HG03439 (cell line): Measurements from ENCODE around the gene SLIT3.
"Not testable (repeated sequence)": the region's sequence is repeated elsewhere in the genome, so short reads cannot be mapped to it uniquely, and the experiment has no call there.

Source experiments
- ATAC-seq: cut with Tn5 transposase; IDR thresholded peaks from one replicate; pipeline ENCODE4 v1.9.1; 2021; ENCODE audit warnings: mild to moderate bottlenecking, moderate library complexity; ENCODE audit not compliant: unreplicated experiment

Gene SLIT3

DNA sequence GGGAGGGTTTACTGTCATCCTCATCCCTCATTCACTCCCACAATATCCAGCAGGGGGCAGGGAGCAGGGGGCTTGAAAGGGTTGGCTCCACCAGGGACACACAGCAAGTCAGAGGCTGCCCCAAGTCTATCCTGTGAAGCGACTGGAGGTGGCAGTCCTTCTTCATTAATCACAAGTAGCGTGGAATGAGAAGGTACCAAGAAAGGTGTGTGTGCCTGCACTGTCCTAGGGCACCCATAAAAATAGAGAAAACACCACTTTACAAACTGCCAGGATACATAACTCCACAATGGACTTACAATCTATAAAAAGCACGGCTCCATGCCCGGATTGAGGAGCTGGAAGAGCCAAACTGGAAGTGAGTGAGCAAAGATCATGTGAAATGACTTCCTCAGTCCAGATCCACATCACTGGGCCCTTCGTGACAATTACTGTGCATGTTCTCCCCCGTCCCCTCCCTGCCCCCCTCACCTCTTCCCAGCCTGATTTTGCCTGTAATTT, 183.9 kb downstream of the SLIT3 start:
- ATAC-seq: no peak

DNA sequence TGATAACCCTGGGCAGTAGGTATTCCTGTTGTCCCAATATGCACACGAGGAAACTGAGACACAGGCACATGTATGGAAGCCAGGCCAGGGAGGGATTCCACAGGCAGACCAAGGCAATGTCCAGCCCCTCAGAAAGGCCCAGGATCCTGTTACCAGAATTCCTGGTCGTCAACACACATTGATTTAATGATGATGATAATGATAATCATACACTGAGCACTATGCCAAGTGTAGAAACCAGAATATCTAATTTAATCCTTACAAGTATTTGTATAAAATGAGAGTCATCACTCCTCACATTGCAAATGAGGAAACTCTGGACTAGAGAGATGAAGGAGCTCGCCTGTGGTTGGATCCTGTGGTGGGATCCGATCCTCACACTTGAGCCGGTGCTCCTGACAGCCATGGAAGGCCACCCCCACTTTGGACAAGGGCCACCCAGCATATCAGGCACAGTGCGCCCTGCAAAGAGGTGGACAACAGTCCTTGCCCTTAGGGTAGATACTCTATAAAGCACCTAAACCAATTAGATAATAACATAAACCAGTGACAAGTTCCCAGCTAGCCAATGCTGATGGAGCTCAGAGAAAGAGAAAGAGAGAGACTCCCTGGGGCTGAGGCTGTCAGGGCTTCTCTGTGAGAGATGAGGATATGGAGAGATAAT, 185.3 kb downstream of the SLIT3 start:
- ATAC-seq: no peak

DNA sequence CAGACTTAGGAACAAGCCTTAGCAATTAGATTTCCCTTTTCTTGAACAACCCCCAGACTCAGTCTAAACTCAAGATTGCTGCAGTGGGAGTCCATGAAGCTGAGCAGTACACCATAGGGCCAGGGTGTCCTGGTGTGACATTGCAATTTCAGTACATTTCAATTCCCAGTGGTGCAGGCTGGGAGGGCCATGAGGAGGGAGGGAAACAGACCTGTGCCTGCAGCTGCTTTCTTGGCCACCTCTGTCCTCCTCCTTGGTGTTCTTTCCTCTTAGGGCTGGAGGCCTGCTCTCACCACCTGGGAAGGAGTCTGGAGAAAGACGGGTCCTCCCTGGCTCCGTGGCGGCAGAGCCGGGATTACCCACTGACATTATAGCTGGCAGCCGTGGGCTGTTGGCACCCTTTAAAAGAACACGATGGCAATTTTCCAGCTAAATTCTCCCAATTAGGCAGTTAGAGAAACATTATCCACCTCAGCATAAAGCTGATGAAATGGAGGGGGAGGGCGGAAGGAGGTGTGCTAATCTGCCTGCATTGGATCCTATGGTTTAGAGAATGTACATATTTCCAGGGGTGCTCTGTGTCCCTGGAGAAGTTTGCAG, 186.4 kb downstream of the SLIT3 start:
- no peak for ATAC-seq

DNA sequence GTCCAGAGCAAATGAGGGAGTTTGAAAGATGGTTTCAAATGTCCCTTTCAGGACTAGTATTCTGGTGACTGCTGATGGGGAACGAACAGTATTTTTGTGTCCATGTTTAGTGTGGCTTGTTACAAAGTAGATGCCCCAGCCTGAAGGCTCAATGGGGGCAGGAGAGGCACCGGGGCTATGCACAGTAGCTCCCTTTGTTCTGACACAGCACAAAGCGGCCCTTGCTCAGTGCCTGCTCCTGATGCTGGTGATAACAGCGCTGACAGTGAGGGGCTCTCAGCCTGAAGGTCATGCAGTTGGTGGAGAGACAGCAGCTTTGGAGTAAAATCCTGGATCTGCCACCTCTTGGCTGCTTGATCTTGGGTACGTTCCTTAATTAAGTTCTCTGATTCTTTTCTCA, 188.9 kb downstream of the SLIT3 start:
- no peak for ATAC-seq

DNA sequence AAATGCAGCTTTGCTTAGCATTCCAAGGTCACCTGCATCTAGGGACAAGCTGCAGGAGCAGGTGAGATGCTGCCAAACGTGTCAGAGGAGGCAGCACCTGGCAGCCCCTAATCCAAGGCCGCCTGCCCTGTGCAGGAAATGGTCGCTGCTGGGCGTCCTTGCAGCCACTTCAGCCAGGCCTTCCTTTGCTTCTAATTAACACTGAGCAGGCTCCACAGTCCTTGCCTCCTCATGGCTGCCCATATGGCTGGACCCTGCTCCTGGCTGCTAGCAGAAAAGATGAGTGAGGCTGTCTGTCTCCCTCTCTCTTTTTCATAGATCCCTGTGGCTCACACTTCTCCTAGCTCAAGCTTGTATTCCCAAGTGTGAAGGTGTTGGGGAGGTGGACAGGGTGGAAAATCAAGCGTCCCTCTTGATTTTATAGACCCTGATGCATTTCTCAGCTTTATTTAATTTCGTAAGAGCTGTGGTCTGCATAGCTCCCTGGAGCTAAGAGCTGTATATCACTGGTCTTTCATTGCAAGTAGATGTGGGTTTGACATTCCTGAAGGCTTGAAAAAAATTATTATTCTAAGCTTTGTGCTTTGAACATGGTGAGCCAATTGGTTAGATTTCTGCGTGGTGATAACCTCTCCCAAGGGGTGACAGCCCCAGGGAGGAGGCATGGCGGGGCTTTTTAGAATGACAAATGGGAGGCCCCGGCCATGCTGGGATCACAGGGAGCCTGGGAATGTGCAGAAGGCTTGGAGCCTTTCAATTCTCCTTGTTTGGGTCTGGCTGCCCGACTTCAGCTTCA, 193.8 kb downstream of the SLIT3 start:
- ATAC-seq: no peak

DNA sequence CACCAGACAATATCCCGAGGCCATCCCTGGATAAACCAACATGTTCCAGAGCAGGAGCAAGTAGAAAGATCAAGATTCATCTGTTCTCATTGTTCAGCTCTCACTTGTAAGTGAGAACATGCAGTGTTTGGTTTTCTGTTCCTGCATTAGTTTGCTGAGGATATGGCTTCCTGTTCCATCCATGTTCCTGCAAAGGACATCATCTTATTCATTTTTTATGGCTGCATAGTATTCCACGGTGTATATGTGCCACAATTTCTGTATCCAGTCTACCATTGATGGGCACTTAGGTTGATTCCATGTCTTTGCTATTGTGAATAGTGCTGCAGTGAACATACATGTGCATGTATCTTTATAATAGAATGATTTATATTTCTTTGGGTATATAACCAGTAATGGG, 195.4 kb downstream of the SLIT3 start:
- not testable (repeated sequence) for ATAC-seq

DNA sequence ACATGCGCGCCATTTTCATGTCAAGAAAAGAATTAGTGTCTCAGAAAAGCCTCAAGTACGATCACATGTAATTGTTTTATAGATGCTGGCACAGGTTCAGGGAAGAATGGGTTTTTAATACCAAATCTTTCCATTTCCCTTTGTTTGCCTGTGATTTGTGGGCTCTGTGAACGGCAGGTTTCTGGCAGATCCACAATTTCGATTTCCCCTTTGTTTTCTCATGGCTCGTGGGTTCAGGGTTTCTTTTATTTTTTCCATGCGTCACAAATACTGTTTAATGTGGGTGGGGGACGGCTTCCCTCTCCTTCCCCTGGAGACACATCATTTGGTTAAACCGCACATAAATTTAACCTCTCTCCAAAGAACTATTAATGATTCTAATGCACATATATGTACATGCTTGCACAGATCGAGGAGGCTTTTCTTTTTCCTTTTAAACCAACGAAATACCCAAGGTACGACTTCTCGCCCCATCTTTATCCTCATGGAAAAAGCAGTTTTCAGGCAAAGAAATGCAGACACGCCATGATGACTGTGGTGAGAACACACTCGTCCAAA, 195.9 kb downstream of the SLIT3 start:
- no peak for ATAC-seq

DNA sequence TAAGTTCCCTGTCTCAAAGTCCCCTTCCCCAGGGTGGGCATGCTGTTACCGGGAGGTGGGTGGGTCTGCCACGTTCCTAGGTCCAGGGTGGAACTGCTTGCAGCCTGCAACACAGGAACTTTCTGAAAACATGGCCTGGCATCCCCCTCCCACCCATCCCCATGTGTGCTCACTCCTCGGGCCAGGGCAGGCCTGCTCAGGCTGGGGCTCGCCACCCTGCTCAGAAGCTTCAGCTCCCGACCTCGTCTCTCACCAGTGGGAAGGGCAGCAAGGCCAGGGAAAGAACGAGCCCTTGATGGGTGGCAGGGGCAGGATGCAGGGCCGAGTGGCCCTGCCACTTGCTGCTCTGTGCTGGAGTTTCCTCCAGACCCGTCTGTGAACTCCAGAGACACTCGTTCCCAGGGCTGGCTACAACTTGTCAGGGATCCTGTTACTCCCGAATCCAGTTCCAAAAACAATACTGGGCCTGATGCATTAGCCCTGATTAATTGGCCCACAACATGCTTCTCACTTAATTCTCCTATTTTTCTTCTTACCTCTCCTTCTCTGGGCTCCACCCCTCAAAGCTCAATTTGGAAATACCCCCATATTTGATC, 197.3 kb downstream of the SLIT3 start:
- no peak for ATAC-seq

DNA sequence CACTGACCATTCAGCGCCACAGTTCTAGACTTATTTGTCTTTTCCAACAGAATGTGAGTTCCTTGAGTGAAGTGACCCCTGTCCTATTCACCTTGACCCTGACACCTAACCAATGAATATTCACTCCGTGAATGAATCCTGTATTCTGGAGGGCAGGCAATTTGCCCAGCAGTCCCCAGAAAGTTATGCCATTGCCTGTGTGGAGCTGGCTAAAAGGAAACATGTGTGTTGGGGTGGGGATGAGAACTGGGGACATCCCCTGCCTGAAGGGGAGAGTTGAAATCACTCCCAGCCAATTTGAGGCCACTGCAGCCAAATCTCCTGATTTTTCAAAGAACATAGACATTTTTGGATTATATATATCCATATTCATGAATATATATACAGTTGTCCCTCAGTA, 199.0 kb downstream of the SLIT3 start:
- ATAC-seq: no peak

DNA sequence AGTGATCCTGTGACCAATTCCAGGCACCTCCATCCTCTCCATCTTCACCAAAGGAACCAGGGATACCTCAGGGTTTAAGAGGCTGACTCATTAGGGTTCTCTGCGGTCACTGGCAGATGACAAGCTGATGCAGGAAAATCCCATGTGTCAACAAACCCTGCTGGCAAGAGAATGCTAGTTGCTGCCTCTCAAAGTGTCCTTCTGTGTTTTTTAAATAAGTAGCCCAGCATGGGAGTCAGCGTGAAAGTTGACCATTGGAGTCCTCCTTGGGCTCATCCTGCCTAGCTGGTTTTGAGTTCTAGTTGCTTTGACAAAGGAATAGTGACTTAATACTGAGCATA, 200.2 kb downstream of the SLIT3 start:
- ATAC-seq: no peak

DNA sequence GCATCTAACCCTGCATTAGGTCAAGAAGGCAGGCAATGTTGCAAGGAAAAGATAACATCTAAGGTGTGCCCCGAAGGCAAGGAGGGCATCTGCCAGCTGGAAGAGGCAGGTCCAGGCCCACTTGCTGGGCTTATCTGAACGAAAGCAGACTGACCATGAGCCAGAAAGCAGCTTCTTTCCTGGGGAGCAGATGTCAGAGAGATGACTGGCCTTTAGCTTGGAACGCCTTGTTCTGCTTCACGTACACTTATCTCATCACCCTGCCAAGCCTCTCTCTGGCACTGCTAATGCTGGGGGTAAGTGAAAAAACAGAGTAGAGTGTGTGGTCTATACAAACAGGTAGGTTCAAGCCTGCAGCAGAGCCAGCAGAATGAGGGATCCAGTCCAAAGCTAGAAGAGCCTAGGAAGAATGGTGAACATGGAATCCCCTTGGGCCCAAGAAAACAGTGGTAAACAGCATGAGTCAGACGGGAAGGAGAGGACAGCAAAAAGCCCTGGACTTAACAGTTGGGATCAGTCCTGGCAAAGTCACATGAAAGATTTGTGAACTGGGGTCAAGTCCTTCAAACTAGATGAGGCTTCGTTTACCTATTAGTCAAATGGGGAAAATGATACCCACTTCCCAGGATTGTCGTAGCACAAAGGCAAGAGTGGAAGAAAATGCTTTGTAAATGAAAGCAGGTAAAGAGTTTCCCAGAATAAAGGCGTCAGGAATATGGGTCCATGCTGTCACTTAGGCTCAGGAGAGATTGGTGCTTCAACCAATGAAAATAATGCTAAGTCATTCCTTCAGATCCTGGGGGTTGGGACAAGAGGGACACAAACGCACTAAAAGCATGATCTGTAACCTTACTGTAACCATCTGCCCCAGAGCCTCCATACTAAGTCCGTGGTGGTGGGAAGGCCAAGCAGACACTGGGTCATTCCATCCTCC, 200.9 kb downstream of the SLIT3 start:
- ATAC-seq: no peak

DNA sequence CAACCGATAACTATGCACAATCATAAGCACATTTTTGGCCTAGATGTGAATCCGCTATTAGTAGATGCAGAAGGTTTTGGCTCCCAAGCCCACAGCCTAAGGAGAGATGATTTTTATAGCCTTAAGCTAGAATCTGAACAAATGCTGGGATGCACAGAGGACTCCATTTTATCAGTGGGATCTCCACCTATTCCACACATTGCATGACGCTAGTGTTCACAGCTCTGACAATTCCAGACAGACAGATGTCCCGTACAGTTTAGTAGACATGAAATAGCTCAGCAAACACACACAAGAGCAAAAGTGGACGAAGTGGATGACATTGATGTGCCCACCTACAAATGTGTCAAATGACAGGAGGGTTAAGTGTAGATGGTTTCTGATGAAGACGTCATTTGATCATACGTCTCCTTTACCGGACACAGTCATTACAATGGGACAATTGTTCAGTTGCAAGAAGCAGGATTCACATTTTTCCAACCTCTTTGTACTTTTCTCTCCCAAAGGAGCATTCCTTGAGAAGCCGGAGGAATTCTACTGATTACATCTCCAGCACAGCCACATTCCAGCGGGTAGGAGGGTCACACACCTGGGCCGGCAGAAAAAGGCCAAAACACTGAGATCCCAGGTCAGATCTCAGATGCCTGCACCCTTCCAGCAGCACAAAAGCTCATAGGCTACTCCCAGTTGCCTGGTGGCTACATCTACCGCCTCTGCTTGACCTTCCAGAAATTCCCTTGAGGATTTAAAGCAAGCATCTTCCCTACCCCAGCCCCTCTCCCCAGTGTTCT, 202.4 kb downstream of the SLIT3 start:
- ATAC-seq: no peak

DNA sequence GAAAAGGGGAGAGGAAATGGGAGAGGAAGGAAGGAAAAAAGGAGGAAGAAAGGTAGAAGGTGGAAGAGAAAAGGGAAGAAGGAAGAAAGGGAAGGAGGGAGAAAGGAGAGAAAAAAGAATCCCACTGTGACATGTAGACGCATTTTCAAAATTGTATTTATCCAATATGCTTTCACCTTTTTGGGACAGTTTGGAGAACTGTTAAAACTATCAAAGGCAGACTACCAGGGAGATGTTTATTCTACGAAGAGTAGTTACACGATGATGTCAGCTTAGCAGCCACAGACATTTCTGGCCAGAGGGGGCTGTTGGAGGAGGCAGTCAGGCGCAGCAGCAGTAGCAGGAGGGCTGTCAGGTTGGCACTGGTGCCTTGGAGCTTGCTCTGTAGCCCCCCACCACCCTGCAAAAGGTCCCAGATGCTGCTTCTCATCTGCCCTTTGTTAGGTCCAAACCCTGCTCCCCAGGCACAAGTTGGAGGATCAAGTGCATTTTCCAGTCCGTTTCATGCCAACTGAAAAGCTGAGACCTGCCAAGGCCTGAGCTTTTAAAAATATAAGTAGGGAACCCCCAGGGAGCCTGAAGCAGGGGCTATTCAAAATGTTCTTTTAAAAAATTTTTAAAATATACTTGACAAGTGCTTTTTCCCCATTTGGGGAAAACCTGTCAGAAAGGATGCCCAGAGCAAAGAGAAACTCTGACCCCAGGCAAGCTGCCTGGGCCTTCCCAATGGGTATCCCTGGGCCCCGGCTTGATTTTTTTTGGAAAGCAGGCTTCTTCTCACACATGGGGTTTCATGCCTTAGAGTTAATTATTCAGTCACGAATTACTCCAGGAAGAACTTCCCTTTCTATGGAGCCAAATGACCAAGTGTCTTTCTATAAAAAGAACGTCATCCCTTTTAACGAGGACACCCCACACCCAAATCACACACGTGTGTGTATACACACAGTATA, 203.3 kb downstream of the SLIT3 start:
- no peak for ATAC-seq

DNA sequence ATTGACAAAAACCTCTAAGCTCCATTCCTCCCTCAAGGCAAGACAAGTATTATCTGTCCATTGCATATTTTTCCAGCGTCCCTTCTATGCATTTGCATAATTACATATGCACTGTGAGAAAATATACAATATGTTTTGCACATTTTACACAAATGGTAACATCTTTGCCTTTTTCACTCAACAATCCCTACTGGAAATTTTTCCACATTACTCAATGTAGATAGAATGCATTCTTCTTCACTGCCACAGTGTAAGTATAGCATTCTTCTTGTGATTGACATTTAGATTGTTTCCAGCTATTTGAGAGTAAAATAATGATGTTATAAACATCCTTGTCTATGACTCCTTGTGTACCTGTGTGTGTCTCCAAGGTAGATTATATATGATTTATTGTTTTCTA, 205.0 kb downstream of the SLIT3 start:
- ATAC-seq: no peak

DNA sequence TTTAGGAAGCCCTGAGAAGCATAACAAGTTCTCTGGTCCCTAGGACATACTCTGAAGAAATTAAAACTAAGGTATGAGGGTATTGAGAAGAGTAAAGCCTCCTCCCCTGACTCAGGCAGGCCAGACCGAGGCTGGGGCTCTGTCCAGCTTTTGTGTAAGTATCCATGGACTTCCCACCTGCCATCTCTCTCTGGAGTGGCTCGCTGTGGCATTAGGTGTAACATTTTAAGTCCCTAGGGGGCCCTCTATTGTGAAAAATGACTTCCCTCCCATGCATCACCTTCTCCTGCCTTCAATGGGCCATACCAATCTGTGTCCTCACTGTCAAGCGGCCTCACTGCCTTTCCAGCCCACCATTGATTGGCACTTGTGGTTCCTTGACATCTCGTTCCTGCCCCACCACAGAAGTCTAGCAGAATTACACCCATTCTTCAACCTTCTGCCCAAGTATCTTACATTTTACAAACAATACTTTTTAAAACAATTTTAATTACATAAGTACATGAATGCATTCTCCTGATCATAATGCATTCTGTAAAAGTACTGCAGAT, 205.5 kb downstream of the SLIT3 start:
- ATAC-seq: no peak

DNA sequence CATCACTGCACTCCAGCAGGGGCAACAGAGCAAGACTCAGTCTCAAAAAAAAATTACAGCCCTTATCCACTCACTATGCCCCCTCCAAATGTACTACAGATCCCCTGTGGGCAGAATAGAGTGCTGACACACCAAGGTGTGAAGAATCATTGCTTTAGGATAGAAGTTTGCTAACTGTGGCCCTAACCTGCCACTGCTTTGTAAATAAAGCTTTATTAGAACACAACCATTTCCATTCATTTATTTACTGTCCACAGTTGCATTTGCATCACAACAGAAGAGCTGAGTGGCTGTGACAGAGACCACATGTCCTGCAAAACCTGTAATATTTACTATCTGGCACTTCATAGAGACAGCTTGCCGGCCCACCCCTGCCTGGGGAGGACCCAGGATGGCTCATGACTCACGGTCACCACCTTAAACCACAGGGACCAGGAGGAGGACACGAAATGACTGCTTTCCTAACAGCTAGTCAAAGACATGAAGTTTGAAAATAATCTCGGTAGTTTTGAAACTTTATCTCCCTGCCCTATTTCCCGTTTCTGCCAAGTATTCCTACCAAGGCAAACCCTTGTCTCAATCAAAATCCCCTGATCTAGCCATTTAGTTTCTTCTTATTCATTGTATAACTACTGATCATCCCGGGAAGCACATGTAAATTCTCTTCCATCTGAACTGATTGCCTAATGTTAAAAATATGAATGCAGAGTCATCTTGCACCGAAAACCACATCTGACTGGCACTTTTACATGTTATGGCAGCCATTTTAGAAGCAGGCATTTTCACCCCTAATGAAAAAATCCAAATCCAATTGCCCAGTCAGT, 206.1 kb downstream of the SLIT3 start:
- no peak for ATAC-seq

DNA sequence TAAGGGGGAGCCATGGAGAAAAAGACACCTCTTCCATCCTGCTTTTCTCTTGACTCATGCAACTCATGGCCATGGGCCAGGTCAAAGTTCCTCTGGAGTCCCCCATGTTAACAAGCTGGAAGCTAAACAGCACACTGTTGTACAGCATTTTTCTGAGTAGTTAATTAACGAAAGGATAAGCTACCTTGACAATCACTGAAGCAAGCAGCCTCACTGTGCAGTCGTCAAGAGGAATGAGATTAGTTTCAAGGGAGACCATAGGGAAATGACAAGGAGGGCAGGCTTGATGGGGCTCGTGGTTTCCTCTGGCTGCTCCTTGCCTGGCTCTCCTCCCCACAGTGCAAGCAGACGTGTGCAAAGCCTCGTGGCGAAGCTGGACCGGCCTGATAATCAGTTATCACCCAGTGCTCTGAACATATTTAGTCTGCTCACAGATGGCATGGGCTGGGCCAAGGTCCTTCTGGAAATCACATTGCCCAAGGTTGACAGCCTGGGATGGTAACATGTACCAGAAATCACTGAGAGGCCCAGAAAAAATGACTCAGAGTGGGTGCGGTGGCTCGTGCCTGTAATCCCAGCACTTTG, 209.5 kb downstream of the SLIT3 start:
- ATAC-seq: no peak
